HG03095 (cell line): Measurements from ENCODE around the gene OR11A1.
"Not testable (repeated sequence)": the region's sequence is repeated elsewhere in the genome, so short reads cannot be mapped to it uniquely, and the experiment has no call there.

Experiments used
- ATAC-seq: cut with Tn5 transposase; IDR thresholded peaks from one replicate; pipeline ENCODE4 v1.9.1; 2021; ENCODE audit warnings: moderate library complexity; ENCODE audit not compliant: unreplicated experiment

OR11A1 gene

GRCh38 chr6:29479560-29479959 is 22.7 kb upstream of the OR11A1 start:
- ATAC-seq, result no peak

GRCh38 chr6:29478740-29479139 is 21.9 kb upstream of the OR11A1 start:
- no peak for ATAC-seq

GRCh38 chr6:29477923-29478450 is 21.1 kb upstream of the OR11A1 start:
- ATAC-seq, result no peak

GRCh38 chr6:29474996-29475395 is 18.1 kb upstream of the OR11A1 start:
- ATAC-seq, result no peak

- no peak for ATAC-seq
Observed at GRCh38 chr6:29466241-29466640, 9.4 kb upstream of the OR11A1 start.

- ATAC-seq, result no peak
Observed at GRCh38 chr6:29465801-29466200, 8.9 kb upstream of the OR11A1 start.

- ATAC-seq, result no peak
Observed at GRCh38 chr6:29465279-29465678, 8.4 kb upstream of the OR11A1 start.

- ATAC-seq, result no peak
Observed at GRCh38 chr6:29462022-29462421, 5.2 kb upstream of the OR11A1 start.

- ATAC-seq, result no peak
Observed at GRCh38 chr6:29461021-29461814, 4.3 kb upstream of the OR11A1 start.

- no peak for ATAC-seq
Observed at GRCh38 chr6:29451471-29452193, 5.2 kb downstream of the OR11A1 start.

- ATAC-seq, result no peak
Observed at GRCh38 chr6:29447670-29448069, 9.2 kb downstream of the OR11A1 start.

GRCh38 chr6:29444031-29444430 is 12.8 kb downstream of the OR11A1 start:
- ATAC-seq, result not testable (repeated sequence)

- no peak for ATAC-seq
Observed at GRCh38 chr6:29442719-29443118, 14.2 kb downstream of the OR11A1 start.

- ATAC-seq, result no peak
Observed at GRCh38 chr6:29439006-29439405, 17.9 kb downstream of the OR11A1 start, which contains the start of gene OR10C1. OR10C1 (plus strand) TSS chr6:29439306; CDS start chr6:29440016, 710 bp downstream.

- ATAC-seq, result not testable (repeated sequence)
Observed at GRCh38 chr6:29436730-29437129, 20.1 kb downstream of the OR11A1 start.

- no peak for ATAC-seq
Observed at GRCh38 chr6:29426654-29427053, 30.2 kb downstream of the OR11A1 start.

GRCh38 chr6:29425075-29425474 is 31.8 kb downstream of the OR11A1 start:
- ATAC-seq, result no peak

GRCh38 chr6:29424575-29424974 is 32.3 kb downstream of the OR11A1 start:
- ATAC-seq, result no peak

GRCh38 chr6:29424168-29424567 is 32.7 kb downstream of the OR11A1 start:
- ATAC-seq, result no peak

GRCh38 chr6:29419516-29419915 is 37.4 kb downstream of the OR11A1 start:
- ATAC-seq, result no peak

GRCh38 chr6:29414588-29414987 is 42.3 kb downstream of the OR11A1 start, which contains the start of gene OR12D1:
OR12D1 (plus strand) TSS chr6:29414928.
- no peak for ATAC-seq

- ATAC-seq, result no peak
Observed at GRCh38 chr6:29403801-29404200, 53.1 kb downstream of the OR11A1 start.
